Measurements from ENCODE around the gene SF3B1.

GRCh38 chr2:197414039-197414438 is 20.8 kb downstream of the SF3B1 start:
- TF ChIP-seq, protein P1, sequence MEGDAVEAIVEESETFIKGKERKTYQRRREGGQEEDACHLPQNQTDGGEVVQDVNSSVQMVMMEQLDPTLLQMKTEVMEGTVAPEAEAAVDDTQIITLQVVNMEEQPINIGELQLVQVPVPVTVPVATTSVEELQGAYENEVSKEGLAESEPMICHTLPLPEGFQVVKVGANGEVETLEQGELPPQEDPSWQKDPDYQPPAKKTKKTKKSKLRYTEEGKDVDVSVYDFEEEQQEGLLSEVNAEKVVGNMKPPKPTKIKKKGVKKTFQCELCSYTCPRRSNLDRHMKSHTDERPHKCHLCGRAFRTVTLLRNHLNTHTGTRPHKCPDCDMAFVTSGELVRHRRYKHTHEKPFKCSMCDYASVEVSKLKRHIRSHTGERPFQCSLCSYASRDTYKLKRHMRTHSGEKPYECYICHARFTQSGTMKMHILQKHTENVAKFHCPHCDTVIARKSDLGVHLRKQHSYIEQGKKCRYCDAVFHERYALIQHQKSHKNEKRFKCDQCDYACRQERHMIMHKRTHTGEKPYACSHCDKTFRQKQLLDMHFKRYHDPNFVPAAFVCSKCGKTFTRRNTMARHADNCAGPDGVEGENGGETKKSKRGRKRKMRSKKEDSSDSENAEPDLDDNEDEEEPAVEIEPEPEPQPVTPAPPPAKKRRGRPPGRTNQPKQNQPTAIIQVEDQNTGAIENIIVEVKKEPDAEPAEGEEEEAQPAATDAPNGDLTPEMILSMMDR (IDR thresholded peaks at IDR 0.05), result no peak
- TF ChIP-seq POLR2A (IDR thresholded peaks at IDR 0.05) (no peak), POLR2AphosphoS5 (IDR thresholded peaks at IDR 0.05; ENCODE audit: insufficient read depth in 1 of 2, low read depth in 1 of 2) (no peak)

Data from vagina (tissue), 2 donors.